ENCODE measurements around the gene C17orf114.

C17orf114 gene

GRCh38 chr17:4808378-4808767 is 6.2 kb upstream of the C17orf114 start (continued):
- TF ChIP-seq CTCF (CRISPR knock-in tag; IDR thresholded peaks at IDR 0.05) = peak; percentile 44

DNA sequence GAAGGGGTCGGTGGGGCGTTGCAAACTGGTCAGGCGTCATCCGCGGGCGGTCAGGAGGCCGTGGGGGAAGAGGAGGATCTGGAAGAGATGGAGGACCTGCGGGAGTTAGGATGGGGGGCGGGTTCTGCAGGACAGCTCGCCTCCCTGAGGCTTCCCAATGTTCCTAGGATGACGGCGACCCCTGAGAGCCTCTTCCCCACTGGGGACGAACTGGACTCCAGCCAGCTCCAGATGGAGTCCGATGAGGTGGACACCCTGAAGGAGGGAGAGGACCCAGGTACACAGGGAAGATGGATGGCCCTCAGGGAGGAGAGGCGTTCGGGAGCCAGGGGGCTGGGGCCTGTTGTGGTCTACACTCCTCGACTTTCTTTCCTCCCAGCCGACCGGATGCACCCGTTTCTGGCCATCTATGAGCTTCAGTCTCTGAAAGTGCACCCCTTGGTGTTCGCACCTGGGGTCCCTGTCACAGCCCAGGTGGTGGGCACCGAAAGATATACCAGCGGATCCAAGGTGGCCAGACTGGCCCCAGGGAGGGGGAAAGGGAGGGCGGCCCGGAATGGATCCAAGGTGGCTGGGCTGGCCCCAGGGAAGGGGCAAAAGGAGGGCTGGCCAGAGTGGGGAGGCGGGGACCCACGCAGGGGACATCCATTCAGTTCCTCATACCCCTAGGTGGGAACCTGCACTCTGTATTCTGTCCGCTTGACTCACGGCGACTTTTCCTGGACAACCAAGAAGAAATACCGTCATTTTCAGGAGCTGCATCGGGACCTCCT is 5.7 kb upstream of the C17orf114 start:
- peaks cover 29% of the 10 kb centered on the region for H3K4me1 ChIP-seq (ENCODE audit: insufficient read depth, low read length)
- H3K79me2 ChIP-seq (ENCODE audit: insufficient read depth, low read length) = peaks cover 3% of the 10 kb centered on the region
- in situ Hi-C loops (cut with HindIII; ENCODE audit: extremely low pct_ligation_motif_present, low pct_unique_long_range_greater_than_20kb) = loop anchor here (5.0 kb wide), 1 partner anchor 75 kb away; no protein-coding TSS in a partner anchor
- H3K4me2 ChIP-seq (ENCODE audit: low read depth, low read length) = peak overlapping the region; percentile 88
- no peak overlapping the region for H2AFZ ChIP-seq (ENCODE audit: low read length)
- BruUV-seq (replicated peaks) = TSS peak; percentile 77
- H3K27me3 ChIP-seq (ENCODE audit: control insufficient read depth in 1 of 2, insufficient read depth in 2 of 2, low read length in 2 of 2) = no peaks in the 10 kb centered on the region
- 16% methylated on average over 16 of the region's 32 CpGs for WGBS (ENCODE audit: low lambda C conversion rate)
- DNase-seq (ENCODE audit: low spot score) (no peak), ATAC-seq (peak; percentile 6), FAIRE-seq (no peak)
- H4K20me1 ChIP-seq (ENCODE audit: insufficient read depth, low read length) = no peaks in the 10 kb centered on the region
- H3K36me3 ChIP-seq (replicated peaks in 1 of 2; ENCODE audit: control insufficient read depth in 1 of 2, insufficient read depth in 2 of 2, low read length in 2 of 2) = peaks cover 4 to 6% of the 10 kb centered on the region in 2 experiments; a peak in 2 of 5 replicates
- ChIA-PET POLR2A (interaction anchor here (0.6 to 2.5 kb wide), 13 partner anchors 12 to 104 kb away, joined by 3 to 26 read pairs (median 7); partner anchors contain the start of genes GLTPD2, PELP1 and PSMB6), CTCF (ENCODE audit: low intra/inter-chr PET ratio, low total read pairs) (no interaction called here)
- H3K27ac ChIP-seq (ENCODE audit: extremely low read length, insufficient read depth, low read length) = no peak overlapping the region
- peak overlapping the region; percentile 80 to 96 (median 92); a peak in 5 of 6 replicates for H3K4me3 ChIP-seq (replicated peaks in 1 of 3; ENCODE audit: insufficient read depth in 1 of 3, low read depth in 2 of 3, low read length in 3 of 3)
- H3K9ac ChIP-seq (ENCODE audit: insufficient read depth, low read depth, low read length) = peak overlapping the region; percentile 49
- intact Hi-C loops (cut with micrococcal nuclease; ENCODE audit: unreplicated experiment) = no loop called here
- H3K9me3 ChIP-seq (ENCODE audit: low read length) = no peaks in the 10 kb centered on the region
- peak; percentile 53; the same call in 1 of the 2 replicates for TF ChIP-seq ZNF263 (CRISPR knock-in tag; IDR thresholded peaks at IDR 0.05)
- no peak for TF ChIP-seq HOXA9 (CRISPR knock-in tag; IDR thresholded peaks at IDR 0.05; ENCODE audit: borderline replicate concordance)
- TF ChIP-seq ADNP (CRISPR knock-in tag; IDR thresholded peaks at IDR 0.05) = no peak
- no peak for TF ChIP-seq KLF6 (CRISPR knock-in tag; IDR thresholded peaks at IDR 0.05)
- no peak for TF ChIP-seq ZNF337 (CRISPR knock-in tag; IDR thresholded peaks at IDR 0.05; ENCODE audit: borderline replicate concordance, low read depth)
- TF ChIP-seq SETDB1 (CRISPR knock-in tag; IDR thresholded peaks at IDR 0.05; ENCODE audit: borderline replicate concordance) = no peak
- 0 out of 2 replicates have a peak, but pooled peaks have one; percentile 30 for TF ChIP-seq EED (CRISPR knock-in tag; IDR thresholded peaks at IDR 0.05)
- TF ChIP-seq ZSCAN25 (CRISPR knock-in tag; IDR thresholded peaks at IDR 0.05) = no peak
- no peak for TF ChIP-seq MTA1 (CRISPR knock-in tag; IDR thresholded peaks at IDR 0.05; ENCODE audit: borderline replicate concordance)
- TF ChIP-seq ZNF407 (CRISPR knock-in tag; IDR thresholded peaks at IDR 0.05; ENCODE audit: not compliant biosample characterization) = peak; percentile 12
- TF ChIP-seq ZSCAN9 (CRISPR knock-in tag; IDR thresholded peaks at IDR 0.05; ENCODE audit: borderline replicate concordance) = no peak
